ENCODE results near the gene MGAT1. TPM values are rescaled to one million over a fixed set of nuclear protein-coding genes. Genes with fewer than 3 reads are reported as not detected.

Gene MGAT1
- total RNA-seq, 1 donor from 2014 or later, result 131 TPM

DNA sequence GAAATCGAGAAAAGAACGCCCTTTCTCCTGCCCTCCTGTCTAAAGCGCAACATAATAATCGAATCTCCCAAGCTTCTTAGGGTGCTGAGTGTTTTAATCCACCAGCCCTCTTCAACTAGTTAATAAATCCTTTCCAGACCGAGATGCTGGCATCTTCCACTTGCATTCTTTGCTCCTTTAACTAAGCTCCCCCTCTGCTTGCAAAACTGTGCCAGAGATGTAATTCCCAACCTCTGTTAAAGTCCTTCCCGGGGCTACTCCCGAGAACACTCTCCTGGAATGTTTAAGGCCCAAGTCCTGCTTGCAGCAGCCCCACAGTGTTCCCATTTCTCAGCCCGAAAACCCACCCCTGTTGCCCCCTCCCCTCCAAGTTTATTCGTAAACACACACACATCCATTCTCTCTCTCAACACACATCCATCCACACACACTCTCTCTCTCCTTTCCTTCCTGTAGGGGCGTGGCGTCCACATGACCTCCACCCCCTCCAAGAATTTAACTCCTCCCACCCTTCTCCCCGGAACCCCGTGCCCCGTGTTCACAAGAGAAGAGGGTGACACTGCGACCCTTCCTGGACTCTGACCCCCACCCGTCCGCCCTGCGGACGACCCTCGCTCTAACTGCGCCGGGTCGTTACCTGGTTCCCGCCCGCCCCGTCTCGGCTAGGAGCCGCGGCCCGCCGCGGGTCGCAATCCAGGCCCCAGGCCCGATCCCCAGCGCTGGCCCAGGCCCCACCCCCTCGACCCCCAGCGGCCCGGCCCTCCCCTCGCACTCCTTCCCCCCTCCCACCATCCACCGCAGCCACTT, 7.0 kb upstream of the MGAT1 start:
- ATAC-seq (peak; percentile 95), DNase-seq (ENCODE audit: low spot score) (peak; percentile 91)
- intact Hi-C loops (cut with DNase I), result no loop called here

DNA sequence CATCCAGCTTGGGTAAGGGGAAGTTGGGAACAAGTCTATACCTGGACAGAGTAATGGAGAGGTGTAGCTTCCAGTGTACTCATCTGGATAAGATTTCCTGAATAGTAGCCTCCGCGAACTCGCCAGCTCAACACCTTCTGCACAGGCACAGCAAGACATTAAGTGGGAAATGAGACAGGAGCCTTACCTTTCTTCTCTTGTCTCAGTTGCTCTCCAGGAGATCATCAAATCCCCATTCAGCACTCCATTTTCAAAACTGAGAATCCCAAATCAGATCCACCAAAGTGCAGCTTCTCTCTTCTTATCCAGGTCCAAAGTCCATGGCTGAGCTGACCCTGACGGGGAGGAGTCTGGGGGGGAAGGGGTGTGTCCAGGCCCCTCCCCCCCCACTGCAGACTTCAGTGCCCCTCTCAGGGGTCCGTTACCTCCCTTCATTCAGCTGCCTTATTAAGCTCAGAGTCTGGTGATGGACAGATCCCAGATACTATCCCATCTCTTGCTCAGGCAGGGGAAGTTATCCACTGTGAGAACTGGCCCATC, 5.9 kb upstream of the MGAT1 start:
- intact Hi-C loops (cut with DNase I), result no loop called here
- no peak for DNase-seq (ENCODE audit: low spot score)
- ATAC-seq, result no peak

DNA sequence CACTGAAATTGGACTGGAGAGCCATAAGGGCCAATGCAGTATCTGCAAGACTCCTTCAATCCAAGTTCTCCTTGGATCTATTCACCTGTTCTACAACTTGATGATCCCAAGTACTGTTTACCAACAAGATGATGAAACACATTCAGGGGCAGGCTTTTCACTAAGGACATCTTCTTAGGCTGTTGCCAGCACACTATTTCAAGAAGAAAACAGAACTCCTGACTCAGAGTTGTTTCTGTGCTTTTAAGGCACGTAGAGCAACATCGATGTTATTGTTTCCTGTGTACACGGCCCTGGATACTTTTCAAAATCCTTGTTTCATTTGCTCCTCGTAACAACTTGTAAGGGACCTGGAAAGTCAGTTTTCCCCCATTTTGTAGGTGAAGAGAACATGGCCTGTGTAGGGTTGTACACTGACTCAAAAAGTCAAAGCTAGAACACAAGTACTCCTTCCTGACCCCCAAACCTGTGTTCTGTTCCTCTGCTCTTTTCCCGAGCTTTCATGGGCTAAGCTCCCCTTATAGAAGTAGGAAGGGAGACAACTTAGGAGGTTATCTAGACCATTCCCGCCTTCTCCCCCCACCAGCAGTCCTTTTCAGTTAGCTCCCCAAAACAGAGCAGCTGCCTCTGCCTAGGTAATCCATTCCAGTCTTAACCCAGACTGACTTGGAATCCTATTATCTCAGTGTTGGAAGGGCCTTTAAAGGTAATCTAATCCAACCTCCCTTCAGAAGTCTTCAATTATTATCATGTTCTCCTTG, 5.2 kb upstream of the MGAT1 start:
- intact Hi-C loops (cut with DNase I), result no loop called here
- ATAC-seq, result no peak
- DNase-seq (ENCODE audit: low spot score), result no peak

DNA sequence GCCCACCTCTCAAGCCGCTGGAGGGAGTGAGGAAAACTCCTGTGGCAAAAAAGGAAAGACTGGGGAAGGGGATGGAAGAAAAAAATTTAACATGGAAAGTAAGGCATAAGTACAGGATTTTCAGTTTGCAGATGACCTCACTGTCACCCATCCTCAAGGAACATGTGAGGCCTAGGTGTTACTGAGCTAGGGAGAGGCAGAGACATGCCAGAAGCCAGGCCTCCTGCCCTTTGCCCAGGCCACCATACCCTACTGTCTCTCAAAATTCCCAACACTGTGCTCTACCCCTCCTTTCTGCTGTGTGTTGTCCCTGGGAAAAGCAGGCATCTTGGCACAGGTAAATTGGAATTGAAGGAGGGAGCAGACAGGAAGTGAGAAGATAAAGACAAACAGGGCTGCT, 4.4 kb upstream of the MGAT1 start:
- intact Hi-C loops (cut with DNase I), result no loop called here
- DNase-seq (ENCODE audit: low spot score) (no peak), ATAC-seq (no peak)

DNA sequence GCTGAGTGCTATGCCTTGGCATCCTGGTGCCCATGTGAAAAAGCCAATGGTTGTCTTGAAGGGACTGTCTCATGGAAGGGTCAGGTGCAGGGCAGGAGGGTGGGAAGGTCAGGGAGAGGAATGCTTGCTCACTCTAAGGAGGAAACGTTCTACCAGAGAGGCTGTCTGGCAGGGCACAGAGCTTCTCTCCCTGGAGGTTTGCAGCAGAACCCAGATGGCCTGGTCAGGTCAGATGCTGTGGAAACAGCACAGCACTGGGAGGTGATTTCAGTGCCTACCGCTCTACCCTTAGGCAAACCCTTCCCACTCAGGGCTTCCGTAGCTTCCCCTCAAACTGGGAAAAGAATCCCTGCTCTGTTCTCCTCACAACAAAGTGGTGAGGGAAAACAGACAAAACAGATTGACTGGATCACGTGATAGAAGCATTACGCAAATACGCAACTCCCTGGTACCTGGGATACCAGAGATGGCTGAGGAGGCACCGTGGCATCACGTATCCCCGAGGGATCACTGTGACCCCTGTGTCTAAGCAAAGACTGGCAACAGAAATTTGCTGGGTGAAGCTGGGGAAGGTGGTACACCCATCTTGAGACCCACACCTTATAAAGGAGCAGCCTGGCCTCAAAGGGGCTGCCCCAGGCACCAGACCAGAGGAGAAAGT, 3.9 kb upstream of the MGAT1 start:
- intact Hi-C loops (cut with DNase I), result no loop called here
- DNase-seq (ENCODE audit: low spot score), result no peak
- no peak for ATAC-seq

DNA sequence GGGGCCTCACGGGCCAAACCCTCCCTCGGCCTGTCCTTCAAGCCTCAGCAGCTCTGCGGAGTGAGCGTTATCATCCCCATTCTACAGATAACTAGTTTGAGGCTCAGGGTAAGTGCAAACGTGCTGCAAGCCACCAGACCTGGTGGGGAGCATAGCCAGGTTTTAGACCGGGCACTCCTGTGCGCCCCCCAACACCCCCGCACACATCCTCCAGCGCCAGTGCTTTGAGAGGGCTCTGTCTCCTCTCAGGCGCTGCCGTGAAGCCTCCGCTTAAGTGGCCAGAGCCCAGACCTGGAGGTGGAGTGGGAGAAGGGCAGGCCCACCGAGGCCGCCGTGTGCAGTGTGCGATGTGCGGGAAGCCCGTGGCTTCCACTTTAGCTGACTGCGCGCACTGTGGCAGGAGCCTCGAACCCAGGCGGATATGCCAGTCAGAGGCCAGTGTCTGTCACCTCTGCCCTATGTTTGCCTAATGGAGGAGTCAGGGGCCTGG, 1.6 kb upstream of the MGAT1 start:
- intact Hi-C loops (cut with DNase I), result no loop called here
- ATAC-seq, result no peak
- no peak for DNase-seq (ENCODE audit: low spot score)

DNA sequence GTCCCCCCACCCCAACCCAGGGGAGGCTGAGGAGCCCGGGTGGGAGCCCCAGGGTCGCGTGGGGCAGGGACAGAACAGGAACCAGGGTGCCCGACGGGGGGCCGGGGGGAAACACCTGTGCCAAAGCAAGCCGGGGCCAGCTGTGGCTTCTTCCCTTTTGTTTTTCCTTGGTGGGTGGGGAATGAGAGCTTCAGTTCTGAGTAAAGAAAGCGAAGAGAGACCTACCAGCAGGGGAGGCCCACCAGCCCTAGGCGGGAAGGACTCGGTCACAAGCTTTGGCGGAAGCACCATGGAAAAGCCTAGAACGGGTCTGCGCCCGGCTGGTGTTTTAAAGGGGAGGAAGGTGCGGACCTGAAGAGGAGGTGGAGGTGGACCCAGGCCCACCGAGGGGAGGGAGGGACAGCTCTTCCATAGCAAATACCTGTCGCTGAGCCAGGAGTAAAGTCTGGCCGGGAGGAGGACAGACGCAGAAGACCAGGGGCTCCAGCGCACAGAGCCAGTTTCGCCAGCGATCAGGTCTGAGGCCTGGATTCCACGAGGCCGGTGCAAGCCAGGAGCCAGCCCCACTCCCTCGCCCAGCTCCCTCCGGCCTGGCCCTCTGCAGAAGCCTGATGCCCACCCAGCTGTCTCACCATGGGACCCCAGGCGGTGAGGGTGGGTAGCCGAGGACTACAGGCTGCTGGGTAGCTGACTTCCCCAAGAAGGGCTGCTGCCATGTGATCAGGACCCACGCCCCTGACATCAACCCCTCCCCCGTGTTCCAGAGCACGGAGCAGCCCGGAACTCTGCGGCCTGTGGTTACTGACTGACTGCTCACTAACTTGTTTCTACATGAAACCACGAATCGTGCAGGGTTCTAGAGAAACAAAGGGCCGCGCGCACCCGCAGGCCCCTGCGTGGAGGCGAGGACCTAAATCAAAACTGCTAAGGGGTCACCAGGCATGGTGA, 849 bp upstream of the MGAT1 start:
- peak; percentile 74 for ATAC-seq
- peak; percentile 87 for DNase-seq (ENCODE audit: low spot score)
- intact Hi-C loops (cut with DNase I), result no loop called here

DNA sequence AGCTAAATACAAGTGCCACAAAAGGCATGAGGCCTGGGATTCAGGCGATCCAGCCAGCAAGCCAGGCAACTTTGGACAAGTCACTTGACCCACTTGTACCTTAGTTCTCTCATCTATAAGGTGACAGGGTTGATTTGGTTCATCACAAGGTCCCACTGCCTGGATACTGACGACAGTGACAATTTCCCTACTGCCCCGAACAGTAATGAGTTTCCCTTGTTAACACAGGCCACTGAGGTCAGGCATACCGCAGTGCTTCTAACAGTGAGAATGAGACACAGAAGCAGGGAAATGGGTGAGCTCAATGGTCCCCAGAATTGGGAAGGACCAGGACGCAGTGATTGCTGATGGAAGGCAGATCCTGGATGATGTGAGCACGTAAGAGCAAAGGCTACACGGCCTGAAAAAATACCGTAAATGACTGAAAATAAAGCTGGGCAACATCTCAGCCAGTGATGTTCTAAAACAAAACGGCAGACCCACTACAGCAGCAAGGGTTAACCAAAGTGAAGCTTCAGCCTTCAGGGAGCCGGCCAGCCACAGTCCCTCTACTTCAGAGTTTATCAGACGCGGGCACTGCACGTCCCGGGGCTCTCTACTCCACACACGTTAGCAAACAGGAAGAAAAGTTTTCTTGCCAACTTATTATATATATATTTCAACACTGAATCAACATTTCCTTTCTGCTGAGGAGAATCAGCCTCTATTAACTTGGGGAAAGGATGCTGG, 846 bp downstream of the MGAT1 start:
- ATAC-seq, result peak; percentile 16
- no peak for DNase-seq (ENCODE audit: low spot score)
- intact Hi-C loops (cut with DNase I), result no loop called here

DNA sequence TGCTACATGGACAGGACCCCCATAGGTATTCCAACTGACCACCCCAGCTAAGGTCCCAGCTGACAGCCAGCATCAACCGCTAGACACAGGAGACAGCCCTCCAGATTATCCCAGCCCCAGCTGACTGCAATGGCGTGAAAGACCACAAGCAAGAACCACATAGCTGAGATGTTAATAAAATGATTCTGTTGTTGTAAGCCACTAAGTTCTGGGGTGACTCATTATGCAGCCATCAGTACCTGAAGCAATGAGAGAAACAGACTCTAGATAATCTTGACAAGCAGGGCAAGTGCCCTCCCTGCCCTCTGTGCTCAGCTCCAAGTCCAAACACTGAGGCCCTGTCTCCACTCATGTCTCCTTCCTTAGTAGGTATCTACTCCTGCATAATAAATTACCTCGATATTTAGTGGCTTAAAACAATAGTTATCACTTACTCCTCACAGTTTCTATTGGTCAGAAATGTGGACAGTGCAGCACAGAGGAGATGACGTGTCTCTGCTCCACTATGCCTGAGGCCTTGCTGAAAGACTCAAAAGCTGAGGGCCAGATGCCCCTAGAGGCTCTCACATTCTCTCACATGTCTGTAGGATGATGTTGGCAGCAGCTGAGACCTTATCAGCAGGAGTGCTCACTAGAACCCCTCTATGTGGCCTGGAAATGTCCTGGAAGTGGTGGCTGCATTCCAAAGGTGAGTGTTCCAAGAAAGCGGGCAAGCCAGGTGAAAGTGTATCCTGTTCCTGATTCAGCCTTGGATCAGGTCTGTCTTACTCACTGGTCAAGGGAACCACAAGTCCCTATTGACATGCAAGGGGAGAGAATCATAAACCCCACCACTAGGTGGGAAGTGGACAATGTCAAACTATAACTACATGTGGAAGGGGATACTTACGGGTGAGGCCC, 2.5 kb downstream of the MGAT1 start:
- DNase-seq (ENCODE audit: low spot score) (no peak), ATAC-seq (no peak)
- intact Hi-C loops (cut with DNase I), result no loop called here

DNA sequence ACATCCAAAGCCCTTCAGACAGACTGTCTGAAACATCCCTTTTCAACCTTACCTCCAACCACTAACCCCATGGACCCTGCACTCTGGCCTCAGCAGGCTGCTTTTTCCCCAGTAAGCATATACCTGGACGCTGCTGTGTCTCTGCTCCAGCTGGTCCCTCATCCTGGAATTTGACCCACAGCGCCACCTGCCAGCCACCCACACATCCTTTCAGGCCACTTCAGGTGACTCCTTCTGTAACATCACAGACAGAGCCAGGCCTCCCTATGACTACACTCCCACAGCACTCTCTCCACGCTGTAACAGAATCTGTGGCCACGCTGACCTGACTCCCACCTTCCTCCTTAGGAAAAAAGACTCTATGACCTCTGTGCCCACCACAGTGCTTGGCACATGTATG, 3.4 kb downstream of the MGAT1 start:
- intact Hi-C loops (cut with DNase I), result no loop called here
- no peak for ATAC-seq
- DNase-seq (ENCODE audit: low spot score), result no peak

DNA sequence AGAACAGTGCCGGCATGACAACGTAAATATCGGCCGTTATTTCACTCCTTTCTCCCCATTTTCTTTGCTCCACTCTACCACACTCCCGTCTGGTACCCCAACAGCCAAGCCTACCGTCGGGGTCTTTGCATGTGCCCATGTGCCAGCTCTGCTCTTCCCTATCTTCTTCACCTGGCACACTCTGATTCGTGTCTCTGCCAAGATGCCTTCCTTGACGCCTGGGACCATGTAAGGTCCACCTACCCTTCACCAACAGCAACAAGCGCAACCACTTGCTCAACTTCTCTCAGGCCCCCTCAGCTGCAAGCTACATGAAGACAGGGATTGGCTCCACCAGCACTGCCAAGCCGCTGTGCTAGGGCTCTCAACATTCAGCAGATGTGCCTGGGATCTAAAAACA, 4.4 kb downstream of the MGAT1 start:
- ATAC-seq (no peak), DNase-seq (ENCODE audit: low spot score) (no peak)
- intact Hi-C loops (cut with DNase I), result no loop called here

DNA sequence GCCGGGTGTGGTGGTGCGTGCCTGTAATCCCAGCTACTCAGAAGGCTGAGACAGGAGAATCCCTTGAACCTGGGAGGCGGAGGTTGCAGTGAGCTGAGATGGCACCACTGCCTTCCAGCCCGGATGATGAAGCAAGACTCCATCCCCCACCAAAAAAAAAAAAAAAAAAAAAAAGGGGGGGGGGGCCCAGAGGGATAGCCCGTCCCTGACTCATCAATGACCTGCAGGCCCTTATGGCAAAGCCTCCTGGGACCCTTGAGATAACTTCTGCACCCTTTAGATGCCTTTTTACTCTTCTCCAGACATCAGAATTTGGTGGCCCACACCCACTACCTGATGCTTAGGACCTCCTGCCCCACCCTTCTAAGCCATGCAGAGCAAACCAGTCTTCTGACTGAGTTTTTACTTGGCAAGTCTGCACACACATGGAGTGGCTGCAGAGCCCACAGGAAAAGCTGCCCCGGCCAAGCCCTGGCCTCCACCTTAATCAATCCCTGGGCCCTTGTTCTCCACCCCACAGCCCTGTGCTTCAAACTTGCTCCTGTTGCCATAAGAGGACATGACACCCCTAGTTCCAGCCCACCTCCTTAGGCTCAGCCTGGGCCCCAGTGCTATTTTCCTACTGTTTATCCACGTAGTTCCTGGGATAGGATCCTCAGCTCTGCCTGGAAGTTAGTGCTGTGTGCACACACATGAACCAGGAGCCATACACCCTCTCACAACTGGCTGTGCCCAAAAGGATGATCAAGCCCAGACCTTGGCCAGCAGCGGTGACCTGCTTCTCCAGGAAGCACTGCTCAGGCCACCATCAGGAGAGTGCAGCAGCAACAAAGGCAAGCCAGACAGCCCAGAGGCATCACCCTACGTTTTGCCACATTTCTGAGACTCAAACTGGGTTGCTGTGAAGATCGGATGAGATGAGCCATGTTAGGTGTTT, 5.1 kb downstream of the MGAT1 start:
- DNase-seq (ENCODE audit: low spot score) (no peak), ATAC-seq (no peak)
- intact Hi-C loops (cut with DNase I), result no loop called here

DNA sequence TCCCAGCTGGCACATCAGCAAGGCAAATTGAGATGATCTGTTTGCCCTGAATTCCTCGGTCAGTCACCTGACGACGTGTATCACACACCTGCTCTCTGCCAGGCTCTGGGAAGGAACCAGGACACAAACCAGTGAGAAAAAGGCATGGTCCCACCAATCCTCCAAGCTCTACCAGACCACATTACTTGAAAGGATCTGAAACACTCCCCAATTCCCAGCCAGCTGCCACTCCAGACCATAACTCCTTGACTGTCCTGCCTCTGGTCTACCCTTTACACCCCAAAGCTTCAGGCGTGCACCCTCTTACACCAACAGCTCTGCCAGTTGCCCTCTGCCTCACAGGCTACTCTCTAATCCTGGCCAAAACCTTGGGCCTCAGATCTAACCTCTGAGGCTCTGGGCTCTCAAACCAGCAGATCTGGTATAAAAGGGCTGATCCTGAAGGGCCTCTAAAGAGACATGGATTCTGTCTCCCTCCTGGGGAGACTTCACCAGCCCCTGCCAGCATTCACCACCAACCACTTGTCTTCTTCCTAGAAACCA, 6.8 kb downstream of the MGAT1 start:
- intact Hi-C loops (cut with DNase I), result no loop called here
- no peak for DNase-seq (ENCODE audit: low spot score)
- ATAC-seq, result no peak

DNA sequence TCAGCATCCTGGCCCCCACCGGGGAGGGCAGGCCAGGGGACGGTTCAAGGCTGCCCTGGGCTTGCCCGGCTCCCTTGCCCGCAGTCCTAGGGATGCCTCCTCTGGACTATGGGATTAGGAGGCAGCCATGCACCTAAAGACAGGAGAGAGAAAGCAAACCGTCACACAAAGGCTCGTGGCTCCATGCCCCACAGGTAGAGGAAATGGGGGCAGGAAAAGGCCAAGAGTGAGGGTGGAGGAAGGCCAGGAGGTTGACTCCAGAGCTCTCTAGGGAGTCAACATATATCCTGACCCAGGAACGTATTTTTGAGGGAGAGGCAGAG, 9.7 kb downstream of the MGAT1 start:
- ATAC-seq (no peak), DNase-seq (ENCODE audit: low spot score) (no peak)
- intact Hi-C loops (cut with DNase I), result no loop called here

DNA sequence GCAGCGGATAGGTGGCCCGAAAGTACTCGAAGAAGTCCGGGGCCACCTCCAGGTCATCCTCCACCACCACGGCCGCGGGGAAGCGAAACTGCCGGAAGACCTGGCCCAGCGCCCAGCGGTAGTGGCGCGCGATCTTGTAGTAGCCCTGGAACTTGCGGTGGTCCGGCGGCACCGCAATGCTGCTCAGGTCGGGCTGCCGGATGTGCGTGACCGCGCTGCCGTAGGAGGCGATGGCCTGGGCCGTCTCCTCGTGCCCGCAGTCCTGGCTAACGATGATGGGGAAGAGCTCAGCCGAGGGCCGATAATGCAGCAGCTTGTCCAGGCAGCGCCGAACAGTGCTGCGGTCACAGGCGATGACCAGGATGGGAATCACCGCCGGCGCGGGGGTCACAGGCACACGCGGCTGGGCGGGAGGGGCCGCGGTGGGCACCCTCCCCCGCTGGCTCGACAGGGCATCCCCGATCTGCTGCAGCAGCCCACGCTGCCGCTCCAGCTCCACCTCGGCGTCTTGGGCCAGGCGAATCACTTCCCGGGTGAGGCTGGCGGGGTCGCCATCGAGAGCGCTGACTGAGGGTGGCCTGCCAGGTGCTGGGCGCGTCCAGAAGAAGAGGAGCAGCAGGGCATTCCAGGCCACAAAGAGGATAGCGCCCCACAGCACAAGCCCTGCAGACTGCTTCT, 10.2 kb downstream of the MGAT1 start:
- intact Hi-C loops (cut with DNase I), result no loop called here
- no peak for DNase-seq (ENCODE audit: low spot score)
- ATAC-seq, result no peak

Data from sciatic nerve (tissue), 2 donors.